Retinal pigment epithelial cell (primary cell): Measurements from ENCODE around the gene TXNRD2.
A peak's percentile ranks its signal among the peaks of the same experiment; 100 is the strongest.

ENCODE experiments used
- DNase-seq: peaks from one replicate; pipeline ENCODE4 v3.0.0-alpha.2; 2010; ENCODE audit warnings: low read depth
- H3K4me3 ChIP-seq: 2 replicates; pipeline ENCODE4 v1.5.1; 2011; ENCODE audit warnings: mild to moderate bottlenecking, low read length, control low read depth, moderate library complexity
- TF ChIP-seq, protein P1 (sequence below): conservative IDR thresholded peaks from 2 replicates; pipeline ENCODE4 v1.5.1; 2011; ENCODE audit warnings: low read depth, low read length, control low read depth, inconsistent platforms

The TXNRD2 gene

GRCh38 chr22:19988331-19988808 lies 46.8 kb upstream of the TXNRD2 start:
- H3K4me3 ChIP-seq: no peak overlapping the region
- TF ChIP-seq, protein P1, sequence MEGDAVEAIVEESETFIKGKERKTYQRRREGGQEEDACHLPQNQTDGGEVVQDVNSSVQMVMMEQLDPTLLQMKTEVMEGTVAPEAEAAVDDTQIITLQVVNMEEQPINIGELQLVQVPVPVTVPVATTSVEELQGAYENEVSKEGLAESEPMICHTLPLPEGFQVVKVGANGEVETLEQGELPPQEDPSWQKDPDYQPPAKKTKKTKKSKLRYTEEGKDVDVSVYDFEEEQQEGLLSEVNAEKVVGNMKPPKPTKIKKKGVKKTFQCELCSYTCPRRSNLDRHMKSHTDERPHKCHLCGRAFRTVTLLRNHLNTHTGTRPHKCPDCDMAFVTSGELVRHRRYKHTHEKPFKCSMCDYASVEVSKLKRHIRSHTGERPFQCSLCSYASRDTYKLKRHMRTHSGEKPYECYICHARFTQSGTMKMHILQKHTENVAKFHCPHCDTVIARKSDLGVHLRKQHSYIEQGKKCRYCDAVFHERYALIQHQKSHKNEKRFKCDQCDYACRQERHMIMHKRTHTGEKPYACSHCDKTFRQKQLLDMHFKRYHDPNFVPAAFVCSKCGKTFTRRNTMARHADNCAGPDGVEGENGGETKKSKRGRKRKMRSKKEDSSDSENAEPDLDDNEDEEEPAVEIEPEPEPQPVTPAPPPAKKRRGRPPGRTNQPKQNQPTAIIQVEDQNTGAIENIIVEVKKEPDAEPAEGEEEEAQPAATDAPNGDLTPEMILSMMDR: no peak
- DNase-seq: no peak

GRCh38 chr22:19987394-19988306 lies 46.0 kb upstream of the TXNRD2 start:
- no peak overlapping the region for H3K4me3 ChIP-seq
- no peak for DNase-seq
- TF ChIP-seq, protein P1: no peak

DNA sequence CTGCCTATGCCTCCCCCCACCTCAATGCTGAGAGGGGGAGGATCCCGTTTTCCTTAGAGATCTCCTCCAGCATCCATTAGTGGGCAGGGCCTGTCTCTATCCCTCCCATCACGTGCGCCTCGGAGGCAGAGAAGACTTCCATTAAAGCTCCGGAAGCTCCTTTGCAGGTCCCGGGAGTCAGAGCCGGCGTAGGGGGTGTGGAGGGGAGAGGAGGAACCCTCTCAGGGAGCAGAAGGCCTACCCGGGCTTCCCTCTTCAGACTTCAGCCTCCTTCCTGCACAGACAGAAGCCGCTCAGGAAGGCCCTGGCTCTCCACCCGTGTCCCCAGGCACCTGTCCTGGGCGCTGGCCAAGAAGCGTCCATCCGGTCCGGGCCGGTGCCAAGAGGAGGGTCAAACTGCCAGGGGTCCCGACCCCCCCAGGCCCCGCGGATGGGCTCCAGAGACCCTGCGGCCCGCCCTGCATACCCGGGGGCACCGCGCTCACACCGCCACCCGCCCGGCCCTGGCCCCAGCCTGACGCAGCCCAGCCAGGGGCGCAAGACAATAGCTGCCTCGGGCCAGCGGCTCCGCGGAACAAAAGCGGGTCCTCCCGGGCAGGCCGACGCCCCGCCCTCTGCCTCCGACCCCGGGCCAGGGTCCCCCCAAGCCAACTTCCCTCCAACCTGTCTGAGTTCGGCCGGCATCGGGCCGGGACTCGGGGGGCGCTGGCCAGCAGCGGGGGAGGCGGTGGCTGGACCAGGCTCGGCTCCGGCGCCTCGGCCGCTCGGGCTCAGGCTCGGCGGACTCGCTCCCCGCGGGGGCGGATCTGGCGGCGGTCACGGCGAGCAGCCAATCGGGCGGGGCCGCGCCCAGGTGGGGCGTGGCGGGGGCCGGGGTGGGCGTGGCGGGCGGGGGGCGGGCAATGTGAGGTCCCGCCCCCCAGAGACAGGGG lies 45.1 kb upstream of the TXNRD2 start:
- peak overlapping the region; percentile 65 for H3K4me3 ChIP-seq
- DNase-seq: peak; percentile 21
- TF ChIP-seq, protein P1: no peak

DNA sequence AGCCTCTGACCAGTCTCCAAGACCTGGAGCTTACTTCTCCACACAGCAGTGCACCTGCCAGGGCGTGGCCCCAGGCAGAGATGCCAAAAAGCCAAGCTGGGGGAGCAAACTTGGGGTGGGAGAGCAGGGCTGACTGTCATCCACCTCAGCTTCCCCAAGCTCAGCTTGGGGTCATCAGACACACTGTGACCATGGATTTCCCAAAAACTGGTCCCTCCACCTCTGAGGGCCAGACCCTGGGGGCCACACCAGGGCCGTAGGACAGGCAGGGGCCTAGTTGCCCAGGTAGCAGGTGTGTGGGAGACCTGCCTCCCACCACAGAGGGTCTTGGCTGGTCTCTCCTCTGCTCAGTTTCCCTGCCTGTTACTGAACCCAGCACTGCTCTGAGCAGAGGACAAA lies 44.4 kb upstream of the TXNRD2 start:
- H3K4me3 ChIP-seq: peak overlapping the region; percentile 65
- TF ChIP-seq, protein P1: no peak
- DNase-seq: no peak

GRCh38 chr22:19984851-19985811 lies 43.5 kb upstream of the TXNRD2 start:
- peak overlapping the region; percentile 65 for H3K4me3 ChIP-seq
- TF ChIP-seq, protein P1: no peak
- DNase-seq: no peak

- DNase-seq: peak; percentile 30
- H3K4me3 ChIP-seq: no peak overlapping the region
- TF ChIP-seq, protein P1: no peak
Measured at GRCh38 chr22:19984201-19984753, 42.7 kb upstream of the TXNRD2 start.
